Measurements from ENCODE around the gene ABCB9. TPM values are rescaled to one million over a fixed set of nuclear protein-coding genes. Genes with fewer than 3 reads are reported as not detected.
"Not testable (repeated sequence)": the region's sequence is repeated elsewhere in the genome, so short reads cannot be mapped to it uniquely, and the experiment has no call there.

ABCB9 gene
- total RNA-seq, 1 donor from 2014 or later: 7.2 TPM

GRCh38 chr12:122937622-122938091 lies 28.6 kb downstream of the ABCB9 start:
- no peak for DNase-seq (ENCODE audit: low spot score)

GRCh38 chr12:122935318-122935717 lies 30.9 kb downstream of the ABCB9 start:
- no peak for DNase-seq (ENCODE audit: low spot score)

- no peak for DNase-seq (ENCODE audit: low spot score)
These were observed 31.5 kb downstream of the ABCB9 start for GRCh38 chr12:122934722-122935121.

GRCh38 chr12:122932207-122932606 lies 34.1 kb downstream of the ABCB9 start:
- no peak for DNase-seq (ENCODE audit: low spot score)

GRCh38 chr12:122929812-122930211 lies 36.5 kb downstream of the ABCB9 start:
- DNase-seq (ENCODE audit: low spot score): no peak

- no peak for DNase-seq (ENCODE audit: low spot score)
These were observed 37.1 kb downstream of the ABCB9 start for GRCh38 chr12:122929148-122929538.

GRCh38 chr12:122928404-122929147 lies 37.7 kb downstream of the ABCB9 start:
- DNase-seq (ENCODE audit: low spot score): no peak

GRCh38 chr12:122927756-122928403 lies 38.4 kb downstream of the ABCB9 start:
- DNase-seq (ENCODE audit: low spot score): no peak

GRCh38 chr12:122921917-122922316 lies 44.3 kb downstream of the ABCB9 start:
- DNase-seq (ENCODE audit: low spot score): no peak

- DNase-seq (ENCODE audit: low spot score): no peak
These were observed 45.6 kb downstream of the ABCB9 start for GRCh38 chr12:122920687-122921086.

- DNase-seq (ENCODE audit: low spot score): no peak
These were observed 47.4 kb downstream of the ABCB9 start for GRCh38 chr12:122918827-122919226.

- peak; percentile 55 for DNase-seq (ENCODE audit: low spot score)
These were observed 48.6 kb downstream of the ABCB9 start for GRCh38 chr12:122917507-122918121.

GRCh38 chr12:122909442-122910288 lies 56.6 kb downstream of the ABCB9 start:
- no peak for DNase-seq (ENCODE audit: low spot score)

- DNase-seq (ENCODE audit: low spot score): no peak
These were observed 57.3 kb downstream of the ABCB9 start for GRCh38 chr12:122908915-122909314.

GRCh38 chr12:122905258-122905657 lies 61.0 kb downstream of the ABCB9 start:
- not testable (repeated sequence) for DNase-seq (ENCODE audit: low spot score)

- no peak for DNase-seq (ENCODE audit: low spot score)
These were observed 62.6 kb downstream of the ABCB9 start for GRCh38 chr12:122903693-122904034.

GRCh38 chr12:122902854-122903692 lies 63.2 kb downstream of the ABCB9 start:
- no peak for DNase-seq (ENCODE audit: low spot score)

- no peak for DNase-seq (ENCODE audit: low spot score)
These were observed 66.4 kb downstream of the ABCB9 start for GRCh38 chr12:122899887-122900286.

- no peak for DNase-seq (ENCODE audit: low spot score)
These were observed 69.6 kb downstream of the ABCB9 start for GRCh38 chr12:122896662-122897061.

GRCh38 chr12:122895704-122896636 lies 70.3 kb downstream of the ABCB9 start, which contains the start of gene VPS37B:
Gene VPS37B, minus strand, starts transcription at chr12:122896124. Its CDS starts 62 bp downstream, at chr12:122896062.
- DNase-seq (ENCODE audit: low spot score): peak; percentile 83

Measured in ureter (tissue), 1 donor.